Sigmoid colon (tissue), 4 donors: ENCODE results near the gene RFFL.

Source experiments
- EP300 ChIP-seq, 4 donors: sonication (generic); formaldehyde crosslinking; IDR thresholded peaks; one replicate each; pipeline ENCODE4 v1.6.1; 2017; ENCODE audit warnings: antibody characterized with exemption in 4 of 4
- POLR2A ChIP-seq, 2 donors: fragments of 450-650 bp; IDR thresholded peaks; one replicate each; pipeline ENCODE4 v1.6.1; 2016; ENCODE audit warnings: antibody characterized with exemption in 2 of 2, mild to moderate bottlenecking in 2 of 2, moderate library complexity in 2 of 2
- POLR2AphosphoS5 ChIP-seq, 4 donors: sonication (generic); formaldehyde crosslinking; IDR thresholded peaks; one replicate each; pipeline ENCODE4 v1.6.1; 2017; ENCODE audit warnings: antibody characterized with exemption in 4 of 4
- TF ChIP-seq, protein P1 (sequence below), 4 experiments: fragments of 450-650 bp in 3 of 4; fragments of 200-600 bp in 1 of 4; IDR thresholded peaks; one replicate each; pipeline ENCODE4 v1.5.1; 2016 to 2019; ENCODE audit warnings: antibody characterized with exemption in 4 of 4, mild to moderate bottlenecking in 3 of 4, moderate library complexity in 2 of 4

DNA sequence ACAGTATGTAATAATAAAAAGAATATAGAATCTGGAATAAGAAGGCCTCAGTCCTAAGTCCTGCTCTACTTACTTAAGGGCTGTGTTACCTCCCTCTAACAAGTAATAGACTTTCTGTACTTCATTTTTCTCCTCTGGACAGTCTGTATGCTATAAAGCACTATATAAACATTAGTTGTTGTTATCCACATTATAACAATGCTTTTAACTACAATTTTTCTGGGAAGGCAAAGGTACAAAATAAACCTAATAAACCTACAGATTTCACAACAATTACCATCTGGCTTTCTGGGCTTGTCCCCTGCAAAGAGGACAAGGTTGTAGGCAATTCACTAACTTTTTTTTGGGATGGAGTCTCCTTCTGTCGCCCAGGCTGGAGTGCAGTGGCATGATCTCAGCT, 32.7 kb downstream of the RFFL start:
- TF ChIP-seq, protein P1, sequence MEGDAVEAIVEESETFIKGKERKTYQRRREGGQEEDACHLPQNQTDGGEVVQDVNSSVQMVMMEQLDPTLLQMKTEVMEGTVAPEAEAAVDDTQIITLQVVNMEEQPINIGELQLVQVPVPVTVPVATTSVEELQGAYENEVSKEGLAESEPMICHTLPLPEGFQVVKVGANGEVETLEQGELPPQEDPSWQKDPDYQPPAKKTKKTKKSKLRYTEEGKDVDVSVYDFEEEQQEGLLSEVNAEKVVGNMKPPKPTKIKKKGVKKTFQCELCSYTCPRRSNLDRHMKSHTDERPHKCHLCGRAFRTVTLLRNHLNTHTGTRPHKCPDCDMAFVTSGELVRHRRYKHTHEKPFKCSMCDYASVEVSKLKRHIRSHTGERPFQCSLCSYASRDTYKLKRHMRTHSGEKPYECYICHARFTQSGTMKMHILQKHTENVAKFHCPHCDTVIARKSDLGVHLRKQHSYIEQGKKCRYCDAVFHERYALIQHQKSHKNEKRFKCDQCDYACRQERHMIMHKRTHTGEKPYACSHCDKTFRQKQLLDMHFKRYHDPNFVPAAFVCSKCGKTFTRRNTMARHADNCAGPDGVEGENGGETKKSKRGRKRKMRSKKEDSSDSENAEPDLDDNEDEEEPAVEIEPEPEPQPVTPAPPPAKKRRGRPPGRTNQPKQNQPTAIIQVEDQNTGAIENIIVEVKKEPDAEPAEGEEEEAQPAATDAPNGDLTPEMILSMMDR (IDR thresholded peaks at IDR 0.05): no peak
- TF ChIP-seq POLR2AphosphoS5 (IDR thresholded peaks at IDR 0.05): no peak
- no peak for TF ChIP-seq EP300 (IDR thresholded peaks at IDR 0.05)
- no peak for TF ChIP-seq POLR2A (IDR thresholded peaks at IDR 0.05)
